ENCODE results near the gene KCNMB1. TPM values are rescaled to one million over a fixed set of nuclear protein-coding genes. Genes with fewer than 3 reads are reported as not detected.

KCNMB1 gene
- polyA plus RNA-seq, 1 donor (not counting 4 experiments of a cell fraction or from before 2014, with no cell fraction given) = not detected

- H3K4me3 ChIP-seq (ENCODE audit: control insufficient read depth in 2 of 3, extremely low read depth in 1 of 3, insufficient read depth in 2 of 3, low read depth in 1 of 3, low read length in 3 of 3) = no peak overlapping the region
- H3K36me3 ChIP-seq (ENCODE audit: control insufficient read depth in 2 of 2, extremely low read depth in 1 of 2, insufficient read depth in 2 of 2, low read length in 2 of 2) = no peaks in the 10 kb centered on the region
- dilution Hi-C loops (cut with MboI; ENCODE audit: extremely low pct_ligation_motif_present, low sequenced_read_pairs) = no loop called here
- TF ChIP-seq CTCF (optimal IDR thresholded peaks at IDR 0.05 in 1 of 3, IDR thresholded peaks at IDR 0.05 in 1 of 3, conservative IDR thresholded peaks at IDR 0.05 in 1 of 3; ENCODE audit: extremely low read depth in 1 of 3, insufficient read depth in 2 of 3, low read length in 3 of 3) (no peak), EZH2 (IDR thresholded peaks at IDR 0.05; ENCODE audit: low read length) (no peak)
- no peaks in the 10 kb centered on the region for H3K9me3 ChIP-seq (ENCODE audit: control insufficient read depth, low read depth, low read length)
- no peaks in the 10 kb centered on the region for H3K27me3 ChIP-seq (ENCODE audit: control insufficient read depth, extremely low read depth, insufficient read depth, low read length)
- H3K79me2 ChIP-seq (ENCODE audit: control insufficient read depth, insufficient read depth, low read length) = no peaks in the 10 kb centered on the region
- no peak overlapping the region for H3K27ac ChIP-seq (ENCODE audit: control insufficient read depth, insufficient read depth, low read length)
- no peak overlapping the region for H2AFZ ChIP-seq (ENCODE audit: control insufficient read depth, low read length)
- no peaks in the 10 kb centered on the region for H4K20me1 ChIP-seq (ENCODE audit: control insufficient read depth, extremely low read depth, insufficient read depth, low read length)
- no peak overlapping the region for H3K4me2 ChIP-seq (ENCODE audit: control insufficient read depth, extremely low read depth, insufficient read depth, low read depth, low read length)
- no peaks in the 10 kb centered on the region for H3K9me1 ChIP-seq (ENCODE audit: control insufficient read depth, extremely low read depth, insufficient read depth, low read length)
- H3K4me1 ChIP-seq (ENCODE audit: control insufficient read depth, extremely low read depth, insufficient read depth, low read length) = no peaks in the 10 kb centered on the region
- H3K9ac ChIP-seq (ENCODE audit: control insufficient read depth, extremely low read depth, insufficient read depth, low read length) = no peak overlapping the region
- DNase-seq (ENCODE audit: low read depth, low spot score) (no peak), FAIRE-seq (no peak)
Observed at GRCh38 chr5:170387775-170388639, 1.2 kb downstream of the KCNMB1 start.

GRCh38 chr5:170386743-170387395, 2.3 kb downstream of the KCNMB1 start:
- no peak overlapping the region for H3K27ac ChIP-seq (ENCODE audit: control insufficient read depth, insufficient read depth, low read length)
- H3K27me3 ChIP-seq (ENCODE audit: control insufficient read depth, extremely low read depth, insufficient read depth, low read length) = no peaks in the 10 kb centered on the region
- no peak for TF ChIP-seq CTCF (optimal IDR thresholded peaks at IDR 0.05 in 1 of 3, IDR thresholded peaks at IDR 0.05 in 1 of 3, conservative IDR thresholded peaks at IDR 0.05 in 1 of 3; ENCODE audit: extremely low read depth in 1 of 3, insufficient read depth in 2 of 3, low read length in 3 of 3)
- TF ChIP-seq EZH2 (IDR thresholded peaks at IDR 0.05; ENCODE audit: low read length) = no peak
- no peak overlapping the region for H3K4me3 ChIP-seq (ENCODE audit: control insufficient read depth in 2 of 3, extremely low read depth in 1 of 3, insufficient read depth in 2 of 3, low read depth in 1 of 3, low read length in 3 of 3)
- dilution Hi-C loops (cut with MboI; ENCODE audit: extremely low pct_ligation_motif_present, low sequenced_read_pairs) = no loop called here
- H3K9ac ChIP-seq (ENCODE audit: control insufficient read depth, extremely low read depth, insufficient read depth, low read length) = no peak overlapping the region
- FAIRE-seq = no peak
- H3K9me3 ChIP-seq (ENCODE audit: control insufficient read depth, low read depth, low read length) = no peaks in the 10 kb centered on the region
- no peaks in the 10 kb centered on the region for H3K79me2 ChIP-seq (ENCODE audit: control insufficient read depth, insufficient read depth, low read length)
- no peak for DNase-seq (ENCODE audit: low read depth, low spot score)
- H3K36me3 ChIP-seq (ENCODE audit: control insufficient read depth in 2 of 2, extremely low read depth in 1 of 2, insufficient read depth in 2 of 2, low read length in 2 of 2) = no peaks in the 10 kb centered on the region
- H3K4me2 ChIP-seq (ENCODE audit: control insufficient read depth, extremely low read depth, insufficient read depth, low read depth, low read length) = no peak overlapping the region
- no peaks in the 10 kb centered on the region for H3K9me1 ChIP-seq (ENCODE audit: control insufficient read depth, extremely low read depth, insufficient read depth, low read length)
- H3K4me1 ChIP-seq (ENCODE audit: control insufficient read depth, extremely low read depth, insufficient read depth, low read length) = no peaks in the 10 kb centered on the region
- H2AFZ ChIP-seq (ENCODE audit: control insufficient read depth, low read length) = no peak overlapping the region
- H4K20me1 ChIP-seq (ENCODE audit: control insufficient read depth, extremely low read depth, insufficient read depth, low read length) = no peaks in the 10 kb centered on the region
